ENCODE data around the gene ATXN7L1. TPM values are rescaled to one million over a fixed set of nuclear protein-coding genes. Genes with fewer than 3 reads are reported as not detected.
A peak's percentile ranks its signal among the peaks of the same experiment; 100 is the strongest.

Gene ATXN7L1
- total and polyA plus RNA-seq, 2 of the 4 experiments (the other 2 are of a cell fraction), result 3.5 to 4.3 TPM

DNA sequence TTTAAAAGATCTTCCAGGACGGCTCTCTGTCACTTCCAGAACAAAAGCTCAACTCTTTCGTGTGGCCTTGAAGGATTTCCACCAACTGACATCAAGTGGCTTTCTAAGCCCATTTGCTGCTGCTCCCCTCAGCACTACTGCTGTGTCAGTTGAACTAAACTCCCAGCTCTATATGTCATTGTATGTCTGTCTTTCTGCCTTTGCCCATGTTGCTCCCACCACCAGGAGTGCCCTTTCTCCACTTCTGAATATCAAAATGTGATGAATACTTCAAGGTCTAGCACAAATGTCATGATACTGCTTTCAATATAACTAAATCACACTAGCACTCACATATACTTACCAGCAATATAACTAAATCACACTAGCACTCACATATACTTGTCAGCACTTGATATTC, 138.3 kb downstream of the ATXN7L1 start:
- Histone ChIP-seq H3K27me3 (ENCODE audit: control insufficient read depth, insufficient read depth, low read length) (no peaks in the 10 kb centered on the region), H2AFZ (replicated peaks; ENCODE audit: low read length, poor library complexity) (no peak overlapping the region), H3K23ac (ENCODE audit: low read depth, low read length) (no peak overlapping the region), H3K4me1 (ENCODE audit: control insufficient read depth, insufficient read depth, low read length) (peaks cover 2% of the 10 kb centered on the region; the same call in 1 of the 2 replicates), H3K14ac (replicated peaks; ENCODE audit: low read depth, low read length) (no peak overlapping the region), H3K4me3 (ENCODE audit: insufficient read depth, low read depth, low read length) (no peak overlapping the region), H3K9me3 (ENCODE audit: control insufficient read depth, insufficient read depth, low read length) (no peaks in the 10 kb centered on the region), H3K9me1 (ENCODE audit: insufficient read depth, low read length) (peaks cover 10% of the 10 kb centered on the region), H3K79me1 (ENCODE audit: low read depth in 1 of 2, low read length in 2 of 2) (no peaks in the 10 kb centered on the region), H4K91ac (ENCODE audit: insufficient read depth, low read depth, low read length) (no peak overlapping the region), H3K4ac (ENCODE audit: low read depth, low read length) (no peak overlapping the region), H2AK5ac (ENCODE audit: low read depth, low read length) (no peak overlapping the region), H3K4me2 (ENCODE audit: low read depth, low read length) (no peak overlapping the region), H2AK9ac (replicated peaks; ENCODE audit: low read depth, low read length, poor library complexity) (no peak overlapping the region), H3K18ac (ENCODE audit: low read depth, low read length) (no peak overlapping the region), H2BK5ac (ENCODE audit: low read depth, low read length, poor library complexity, severe bottlenecking) (no peak overlapping the region), H2BK15ac (ENCODE audit: low read depth, low read length) (no peak overlapping the region), H3K56ac (ENCODE audit: extremely low read depth, insufficient read depth, low read length) (no peak overlapping the region), H3K36me3 (ENCODE audit: control insufficient read depth, insufficient read depth, low read length) (no peaks in the 10 kb centered on the region), H3K9ac (ENCODE audit: low read depth, low read length) (no peak overlapping the region), H4K5ac (ENCODE audit: low read depth, low read length) (no peak overlapping the region), H4K20me1 (ENCODE audit: insufficient read depth, low read length) (no peaks in the 10 kb centered on the region; the same call in 1 of the 2 replicates), H4K8ac (ENCODE audit: low read depth in 2 of 2, low read length in 2 of 2) (no peak overlapping the region), H3K27ac (ENCODE audit: insufficient read depth, low read length) (no peak overlapping the region), H2BK120ac (ENCODE audit: low read depth, low read length) (no peak overlapping the region), H2BK20ac (ENCODE audit: low read depth, low read length) (no peak overlapping the region)
- no TSS peak for BruUV-seq (replicated peaks)
- POLR2A ChIA-PET (ENCODE audit: unreplicated experiment), result no interaction called here
- CTCF ChIA-PET, result no interaction called here
- intact Hi-C loops (cut with micrococcal nuclease) (no loop called here), in situ Hi-C loops (cut with MboI; ENCODE audit: low sequenced_read_pairs) (no loop called here), dilution Hi-C loops (cut with HindIII; ENCODE audit: low sequenced_read_pairs, unreplicated experiment) (no loop called here)
- DNase-seq (no peak), ATAC-seq (ENCODE audit: low read depth) (no peak)
- no peak for TF ChIP-seq CEBPB (IDR thresholded peaks at IDR 0.05; ENCODE audit: low read depth, low read length)
- TF ChIP-seq, protein P1, sequence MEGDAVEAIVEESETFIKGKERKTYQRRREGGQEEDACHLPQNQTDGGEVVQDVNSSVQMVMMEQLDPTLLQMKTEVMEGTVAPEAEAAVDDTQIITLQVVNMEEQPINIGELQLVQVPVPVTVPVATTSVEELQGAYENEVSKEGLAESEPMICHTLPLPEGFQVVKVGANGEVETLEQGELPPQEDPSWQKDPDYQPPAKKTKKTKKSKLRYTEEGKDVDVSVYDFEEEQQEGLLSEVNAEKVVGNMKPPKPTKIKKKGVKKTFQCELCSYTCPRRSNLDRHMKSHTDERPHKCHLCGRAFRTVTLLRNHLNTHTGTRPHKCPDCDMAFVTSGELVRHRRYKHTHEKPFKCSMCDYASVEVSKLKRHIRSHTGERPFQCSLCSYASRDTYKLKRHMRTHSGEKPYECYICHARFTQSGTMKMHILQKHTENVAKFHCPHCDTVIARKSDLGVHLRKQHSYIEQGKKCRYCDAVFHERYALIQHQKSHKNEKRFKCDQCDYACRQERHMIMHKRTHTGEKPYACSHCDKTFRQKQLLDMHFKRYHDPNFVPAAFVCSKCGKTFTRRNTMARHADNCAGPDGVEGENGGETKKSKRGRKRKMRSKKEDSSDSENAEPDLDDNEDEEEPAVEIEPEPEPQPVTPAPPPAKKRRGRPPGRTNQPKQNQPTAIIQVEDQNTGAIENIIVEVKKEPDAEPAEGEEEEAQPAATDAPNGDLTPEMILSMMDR (conservative IDR thresholded peaks at IDR 0.05; ENCODE audit: low read depth, low read length), result peak; percentile 16; the same call in 1 of the 2 replicates
- no peak for TF ChIP-seq BHLHE40 (IDR thresholded peaks at IDR 0.05; ENCODE audit: low read depth, low read length)
- TF ChIP-seq CHD1 (IDR thresholded peaks at IDR 0.05; ENCODE audit: low read depth, low read length), result no peak
- TF ChIP-seq SMC3 (IDR thresholded peaks at IDR 0.05; ENCODE audit: low read depth, low read length), result no peak
- TF ChIP-seq POLR2A (IDR thresholded peaks at IDR 0.05; ENCODE audit: low read depth, low read length), result no peak
- TF ChIP-seq FOS (IDR thresholded peaks at IDR 0.05; ENCODE audit: low read depth, low read length), result no peak
- no CpG with 5 or more reads among the region's 2 CpGs for WGBS, 2 experiments (ENCODE audit: extremely low coverage in 2 of 2, insufficient read length in 1 of 2)

Measured in IMR-90 (cell line).